Stomach (tissue), 9 donors: Measurements from ENCODE around the gene DAGLB. TPM values are rescaled to one million over a fixed set of nuclear protein-coding genes. Genes with fewer than 3 reads are reported as not detected.
"Not testable (repeated sequence)": the region's sequence is repeated elsewhere in the genome, so short reads cannot be mapped to it uniquely, and the experiment has no call there.

Experiments
- DNase-seq, 2 donors: peaks; one replicate each; pipeline versions ENCODE4 v3.0.0 to v3.0.0-alpha.2; 2013 to 2019
- H3K27ac ChIP-seq, 5 donors: fragments of 200-600 bp in 4 of 5; sonication (generic) in 4 of 5; one replicate each; pipeline ENCODE4 v1.5.1; 2013 to 2019; ENCODE audit warnings: mild to moderate bottlenecking in 1 of 5, moderate library complexity in 1 of 5
- H3K27me3 ChIP-seq, 3 donors: fragments of 200-600 bp; sonication (generic); one replicate each; pipeline ENCODE4 v1.5.1; 2017 to 2019; ENCODE audit warnings: mixed run types in 1 of 3
- H3K36me3 ChIP-seq, 4 donors: fragments of 200-600 bp; sonication (generic); 1 replicate in 3 of 4; 2 replicates in 1 of 4; pipeline ENCODE4 v1.5.1; 2016 to 2019
- H3K4me1 ChIP-seq, 4 donors: fragments of 200-600 bp; sonication (generic); one replicate each; pipeline ENCODE4 v1.5.1; 2016 to 2019
- H3K4me3 ChIP-seq, 4 donors: fragments of 200-600 bp; sonication (generic) in 3 of 4; one replicate each; pipeline ENCODE4 v1.5.1; 2016 to 2019; ENCODE audit warnings: mild to moderate bottlenecking in 1 of 4
- H3K9me3 ChIP-seq, 4 donors: fragments of 200-600 bp; sonication (generic); one replicate each; pipeline ENCODE4 v1.5.1; 2016 to 2019
- CTCF ChIP-seq, 7 experiments: fragments of 450-650 bp in 4 of 7; fragments of 200-600 bp in 3 of 7; sonication (generic) in 3 of 7; IDR thresholded peaks; one replicate each; pipeline ENCODE4 v1.5.1; 2016 to 2019; ENCODE audit warnings: antibody characterized with exemption in 7 of 7, control low read depth in 2 of 7, mild to moderate bottlenecking in 1 of 7
- EP300 ChIP-seq: sonication (generic); formaldehyde crosslinking; IDR thresholded peaks from one replicate; pipeline ENCODE4 v1.6.1; 2017; ENCODE audit warnings: antibody characterized with exemption
- POLR2A ChIP-seq, 4 donors: fragments of 450-650 bp; IDR thresholded peaks; one replicate each; pipeline ENCODE4 v1.6.1; 2016; ENCODE audit warnings: antibody characterized with exemption in 4 of 4, control low read depth in 2 of 4, mild to moderate bottlenecking in 1 of 4, moderate library complexity in 1 of 4
- POLR2AphosphoS5 ChIP-seq, 3 donors: sonication (generic); formaldehyde crosslinking; IDR thresholded peaks; one replicate each; pipeline ENCODE4 v1.6.1; 2016; ENCODE audit warnings: antibody characterized with exemption in 3 of 3
- WGBS, 5 donors: extraction: QIAGEN DNeasy Blood & Tissue Kit in 3 of 5; methylation state at CpG; one replicate each; pipeline versions ENCODE4 v1.1.5 to v1.1.7; 2013 to 2018; 5-methylcytosine and 5-hydroxymethylcytosine counted together
- intact Hi-C: fragments of 100-400 bp; cut with DNase I; formaldehyde crosslinking; loops from one replicate; pipeline ENCODE4 v1.15.1; 2023; ENCODE audit warnings: low total_unique reads
- polyA plus RNA-seq, 3 donors: library from polyadenylated mRNA; stranded (reverse); fragments of 200-250 nt; gene quantifications; one replicate each; pipeline ENCODE4 v1.2.3, GENCODE V29; 2013
- total RNA-seq, 5 donors: library from RNA; depleted of rRNA; stranded (reverse); fragments of >200 nt; gene quantifications; one replicate each; pipeline versions ENCODE4 v1.1.0 to v1.2.3, GENCODE V29; 2014 to 2016
- donor health status: healthy with polysubstance abuse.
- donor health status: Bipolar disorder and iron deficiency.
- donor health status: healthy.

The DAGLB gene
- total and polyA plus RNA-seq, 8 donors, result 4.7 to 23.7 (median 9.1) TPM

GRCh38 chr7:6461946-6462550 lies 14.3 kb upstream of the DAGLB start:
- Histone ChIP-seq H3K4me3 (no peak overlapping the region), H3K9me3 (no peaks in the 10 kb centered on the region), H3K27me3 (no peaks in the 10 kb centered on the region), H3K4me1 (peaks cover 12 to 26% (median 16%) of the 10 kb centered on the region in 4 donors), H3K27ac (no peak overlapping the region), H3K36me3 (peaks cover 33 to 70% (median 68%) of the 10 kb centered on the region in 4 donors)
- intact Hi-C loops, result no loop called here
- TF ChIP-seq POLR2A (IDR thresholded peaks at IDR 0.05) (no peak), CTCF (IDR thresholded peaks at IDR 0.05) (no peak), EP300 (no peak), POLR2AphosphoS5 (IDR thresholded peaks at IDR 0.05) (no peak)
- WGBS, 5 donors, result 65 to 91% (median 84%) methylated on average over 4 of the region's 4 CpGs
- DNase-seq, result no peak

- Histone ChIP-seq H3K4me3 (no peak overlapping the region), H3K27ac (peak overlapping the region in 4 of 5 donors; percentile 36 to 72 (median 50))
- WGBS, 5 donors, result 84 to 89% (median 88%) methylated on average over 11 of the region's 11 CpGs
These were observed 13.3 kb upstream of the DAGLB start for GRCh38 chr7:6460990-6461584.

GRCh38 chr7:6460303-6460702 lies 12.5 kb upstream of the DAGLB start:
- 24 to 60% (median 32%) methylated on average over 6 of the region's 6 CpGs for WGBS, 5 donors
- intact Hi-C loops, result no loop called here
- Histone ChIP-seq H3K27me3 (no peaks in the 10 kb centered on the region), H3K36me3 (peaks cover 17 to 53% (median 50%) of the 10 kb centered on the region in 4 donors), H3K4me3 (no peak overlapping the region), H3K27ac (peak overlapping the region; percentile 35 to 72 (median 55)), H3K4me1 (peaks cover 12 to 26% (median 16%) of the 10 kb centered on the region in 4 donors), H3K9me3 (no peaks in the 10 kb centered on the region)
- TF ChIP-seq POLR2A (IDR thresholded peaks at IDR 0.05) (no peak), POLR2AphosphoS5 (IDR thresholded peaks at IDR 0.05) (peak in 2 of 3 donors; percentile 16 to 60)
- DNase-seq, result peak; percentile 59 to 88

More at GRCh38 chr7:6460990-6461584, 13.3 kb upstream of the DAGLB start:
- intact Hi-C loops, result no loop called here
- Histone ChIP-seq H3K36me3 (peaks cover 24 to 60% (median 58%) of the 10 kb centered on the region in 4 donors), H3K9me3 (no peaks in the 10 kb centered on the region), H3K27me3 (no peaks in the 10 kb centered on the region), H3K4me1 (peaks cover 12 to 26% (median 16%) of the 10 kb centered on the region in 4 donors)
- no peak for TF ChIP-seq EP300
- DNase-seq, result no peak

- H3K9me3 ChIP-seq, intact Hi-C loops, DNase-seq, H3K27me3 ChIP-seq, H3K4me3 ChIP-seq, H3K27ac ChIP-seq: not testable (repeated sequence)
- peaks cover 12 to 26% (median 16%) of the 10 kb centered on the region in 4 donors for H3K4me1 ChIP-seq
- peaks cover 10 to 36% (median 34%) of the 10 kb centered on the region in 4 donors for H3K36me3 ChIP-seq
- WGBS, 5 donors, result 78 to 84% (median 83%) methylated on average over 3 of the region's 3 CpGs
These were observed 10.9 kb upstream of the DAGLB start for GRCh38 chr7:6458676-6459075.

- H3K27ac ChIP-seq, result no peak overlapping the region
- TF ChIP-seq CTCF (IDR thresholded peaks at IDR 0.05) (no peak), POLR2A (IDR thresholded peaks at IDR 0.05) (no peak)
- WGBS, 5 donors, result 72 to 90% (median 76%) methylated on average over 4 of the region's 4 CpGs
- H3K4me1 ChIP-seq, result peaks cover 0 to 14% (median 3%) of the 10 kb centered on the region in 4 donors
- H3K9me3 ChIP-seq, result no peaks in the 10 kb centered on the region
- H3K36me3 ChIP-seq, result no peaks in the 10 kb centered on the region
- no peaks in the 10 kb centered on the region for H3K27me3 ChIP-seq
- no peak for DNase-seq
- intact Hi-C loops, result no loop called here
- no peak overlapping the region for H3K4me3 ChIP-seq
These were observed 6.0 kb upstream of the DAGLB start for GRCh38 chr7:6453734-6454133.

- no peak for TF ChIP-seq CTCF (IDR thresholded peaks at IDR 0.05)
- TF ChIP-seq POLR2AphosphoS5 (IDR thresholded peaks at IDR 0.05), result no peak
- no peak for TF ChIP-seq EP300
- no peak for TF ChIP-seq POLR2A (IDR thresholded peaks at IDR 0.05)
- WGBS, 5 donors, result 67 to 80% (median 72%) methylated on average over 6 of the region's 6 CpGs
- DNase-seq, result peak in 1 of 2 donors; percentile 44
- Histone ChIP-seq H3K36me3 (no peaks in the 10 kb centered on the region), H3K27me3 (no peaks in the 10 kb centered on the region), H3K4me3 (no peak overlapping the region), H3K27ac (peak overlapping the region in 1 of 5 donors; percentile 14), H3K4me1 (peaks cover 6 to 29% (median 15%) of the 10 kb centered on the region in 4 donors), H3K9me3 (no peaks in the 10 kb centered on the region)
- intact Hi-C loops, result no loop called here
These were observed 3.5 kb upstream of the DAGLB start for GRCh38 chr7:6451224-6451705.

- DNase-seq, H3K36me3 ChIP-seq, H3K9me3 ChIP-seq, H3K4me3 ChIP-seq, intact Hi-C loops, H3K27ac ChIP-seq, H3K27me3 ChIP-seq: not testable (repeated sequence)
- WGBS, 5 donors, result 59 to 100% (median 82%) methylated on average over 1 to 9 of the region's 10 CpGs
- peaks cover 6 to 35% (median 16%) of the 10 kb centered on the region in 4 donors for H3K4me1 ChIP-seq
These were observed 2.8 kb upstream of the DAGLB start for GRCh38 chr7:6450591-6450990.

GRCh38 chr7:6449884-6450283 lies 2.1 kb upstream of the DAGLB start:
- Histone ChIP-seq H3K27ac (peak overlapping the region in 2 of 5 donors; percentile 10 to 93), H3K36me3 (peaks cover 10 to 11% (median 11%) of the 10 kb centered on the region in 4 donors), H3K4me1 (peaks cover 6 to 42% (median 18%) of the 10 kb centered on the region in 4 donors)
- WGBS, 5 donors, result 44 to 69% (median 63%) methylated on average over 7 to 11 of the region's 11 CpGs
- H3K4me3 ChIP-seq, H3K9me3 ChIP-seq, H3K27me3 ChIP-seq, intact Hi-C loops, DNase-seq: not testable (repeated sequence)
